ENCODE data around the gene ITPR1.

The ITPR1 gene

DNA sequence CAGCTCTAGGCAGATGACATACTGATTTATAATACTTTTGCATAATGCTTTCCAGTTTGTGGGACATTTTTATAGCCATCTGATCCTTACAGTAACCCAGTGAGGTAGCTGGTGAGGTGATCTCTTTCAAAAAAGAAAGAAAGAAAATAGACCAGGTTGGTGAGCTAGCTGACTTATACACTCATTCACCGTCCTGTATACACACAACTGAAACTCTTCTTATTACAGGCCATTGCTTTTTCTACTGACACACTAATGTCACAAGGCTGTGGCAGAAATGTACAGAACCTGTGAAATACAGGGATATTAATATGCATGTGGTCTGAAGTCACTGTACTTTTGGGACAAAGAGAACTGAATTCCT lies 335.9 kb downstream of the ITPR1 start:
- DNase-seq (ENCODE audit: low read depth) = no peak

DNA sequence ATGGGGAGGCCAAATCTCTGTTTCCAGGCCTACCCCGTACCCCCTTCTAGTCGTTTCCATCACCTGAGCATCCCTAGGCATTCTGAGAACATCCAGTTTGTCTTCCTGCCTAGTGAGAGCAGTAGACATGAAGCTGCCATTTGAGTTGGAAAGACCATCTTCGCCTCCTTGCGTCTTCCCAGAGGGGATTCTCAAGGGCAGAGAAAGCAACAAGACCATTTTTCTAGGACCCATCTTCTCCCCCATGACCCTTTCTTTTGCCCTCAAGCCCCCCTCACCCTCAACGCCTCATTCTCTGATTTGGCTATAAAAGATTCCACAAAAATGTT lies 337.4 kb downstream of the ITPR1 start:
- no peak for DNase-seq (ENCODE audit: low read depth)

DNA sequence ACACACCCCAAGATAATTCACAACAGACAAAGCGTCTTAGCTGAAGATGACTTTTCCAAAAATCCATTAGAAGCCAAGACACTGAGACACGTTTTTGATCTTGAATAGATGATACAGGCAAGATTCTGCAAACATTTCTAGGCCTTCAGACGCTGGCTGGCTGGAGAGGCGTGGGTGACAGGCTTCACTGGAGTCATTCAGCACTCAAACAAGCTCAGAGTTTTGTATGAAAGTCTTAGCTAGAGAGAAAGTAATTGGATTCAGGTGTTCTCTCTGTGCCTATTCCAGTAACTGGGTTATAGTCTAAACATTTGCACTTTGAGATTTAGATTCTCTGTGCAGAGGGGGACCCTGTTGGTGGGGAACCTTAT lies 338.4 kb downstream of the ITPR1 start:
- no peak for DNase-seq (ENCODE audit: low read depth)

DNA sequence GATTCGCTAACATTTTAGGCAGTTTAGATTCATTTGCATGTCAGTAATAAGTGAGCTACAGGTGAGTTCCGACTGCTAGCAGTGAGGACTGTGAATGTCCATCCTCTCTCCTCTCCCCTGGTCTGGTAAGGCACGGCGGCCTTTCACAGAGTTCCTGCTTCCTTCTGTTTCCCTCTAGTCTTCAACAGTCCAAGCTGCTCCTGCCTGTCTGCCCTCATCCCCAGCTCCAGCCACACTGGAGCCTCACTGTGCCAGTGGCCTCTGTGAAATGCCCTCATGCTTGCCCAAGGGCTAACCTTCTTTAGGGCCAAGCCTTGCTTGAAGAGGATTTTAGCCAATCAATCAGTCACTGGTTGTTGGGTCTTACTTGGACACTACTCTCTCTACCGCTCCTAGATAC lies 340.3 kb downstream of the ITPR1 start:
- no peak for DNase-seq (ENCODE audit: low read depth)

DNA sequence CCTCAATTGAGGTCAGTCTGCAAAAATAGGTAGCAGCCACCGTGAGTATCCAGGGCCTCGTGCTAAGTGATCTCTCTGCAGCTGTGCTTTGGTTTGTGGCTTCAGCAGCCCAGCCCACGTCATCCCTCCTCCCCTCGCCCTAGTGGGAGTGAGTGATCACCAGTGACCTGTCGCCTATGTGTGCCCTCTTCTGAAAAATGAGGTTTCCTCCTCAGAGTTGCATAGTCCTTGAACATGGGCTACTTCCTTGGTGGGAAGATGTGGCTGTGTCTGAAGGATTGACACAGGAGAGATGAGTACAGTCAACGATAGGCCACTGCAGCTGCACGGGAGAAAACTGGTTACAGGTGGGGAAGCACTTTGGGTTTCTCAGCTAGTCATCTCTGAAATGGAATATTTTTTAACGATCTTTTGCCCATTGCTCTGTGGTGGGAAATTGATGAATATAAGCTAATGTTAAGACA lies 341.3 kb downstream of the ITPR1 start:
- DNase-seq (ENCODE audit: low read depth) = no peak

DNA sequence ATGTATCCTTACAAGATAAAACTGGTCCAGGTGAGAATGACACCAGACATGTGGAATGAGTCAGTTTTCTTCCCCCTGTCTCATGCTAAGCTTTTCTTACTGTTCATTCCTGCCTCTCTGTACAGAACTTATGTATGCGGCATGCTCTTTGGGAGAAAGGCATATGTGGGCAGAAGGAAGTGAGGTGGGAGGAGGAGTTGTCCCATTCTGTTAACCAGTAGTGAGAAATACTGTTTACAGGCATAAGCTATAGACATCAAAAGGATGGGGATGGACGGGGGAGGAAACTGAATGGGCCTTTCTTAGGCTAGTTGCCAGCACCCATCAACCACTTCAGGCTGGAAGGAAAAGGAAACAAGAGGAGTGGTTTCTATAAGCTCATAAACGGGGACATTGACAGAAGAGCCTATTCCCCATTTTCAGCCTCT lies 342.5 kb downstream of the ITPR1 start:
- DNase-seq (ENCODE audit: low read depth) = no peak

DNA sequence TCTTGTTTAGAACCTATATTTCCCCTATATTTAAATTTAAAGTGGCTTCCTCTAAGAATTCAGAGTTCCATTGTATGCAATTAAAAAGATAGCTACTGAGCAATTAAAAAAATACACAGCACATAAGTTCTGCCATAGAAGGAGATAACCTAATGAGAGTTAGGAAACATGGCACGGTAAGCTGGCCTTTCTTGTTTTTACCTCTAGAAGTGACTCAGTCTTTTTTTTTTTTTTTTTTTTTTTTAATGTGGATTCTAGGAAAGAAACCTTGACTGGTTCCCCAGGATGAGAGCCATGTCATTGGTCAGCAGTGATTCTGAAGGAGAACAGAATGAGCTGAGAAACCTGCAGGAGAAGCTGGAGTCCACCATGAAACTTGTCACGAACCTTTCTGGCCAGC lies 343.4 kb downstream of the ITPR1 start:
- no peak for DNase-seq (ENCODE audit: low read depth)

DNA sequence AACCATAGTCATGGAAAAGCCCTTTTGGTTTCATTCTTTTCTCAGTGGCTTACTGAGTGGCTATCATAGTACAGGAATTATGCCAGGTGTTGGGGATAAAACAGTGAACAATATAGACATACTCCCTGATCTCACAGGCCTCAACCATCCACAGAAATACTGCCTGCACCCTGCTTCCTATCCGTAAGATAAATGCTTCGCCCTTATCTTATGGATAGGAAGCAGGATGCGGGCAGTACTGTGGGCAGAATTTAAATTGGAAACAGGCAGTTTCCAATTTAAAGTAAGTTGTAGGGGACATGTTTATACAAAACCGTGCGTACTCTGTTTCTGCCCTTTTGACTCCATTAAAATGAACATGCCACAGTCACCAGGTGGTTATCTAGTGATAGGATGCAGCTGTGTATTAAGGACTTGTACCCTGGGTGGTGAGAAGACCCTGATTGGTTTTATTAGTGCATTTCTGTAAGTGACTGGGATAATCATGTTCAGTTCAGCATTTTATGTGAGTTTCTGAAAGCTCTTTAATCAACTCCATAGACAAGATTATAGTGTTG lies 344.3 kb downstream of the ITPR1 start:
- DNase-seq (ENCODE audit: low read depth) = no peak

DNA sequence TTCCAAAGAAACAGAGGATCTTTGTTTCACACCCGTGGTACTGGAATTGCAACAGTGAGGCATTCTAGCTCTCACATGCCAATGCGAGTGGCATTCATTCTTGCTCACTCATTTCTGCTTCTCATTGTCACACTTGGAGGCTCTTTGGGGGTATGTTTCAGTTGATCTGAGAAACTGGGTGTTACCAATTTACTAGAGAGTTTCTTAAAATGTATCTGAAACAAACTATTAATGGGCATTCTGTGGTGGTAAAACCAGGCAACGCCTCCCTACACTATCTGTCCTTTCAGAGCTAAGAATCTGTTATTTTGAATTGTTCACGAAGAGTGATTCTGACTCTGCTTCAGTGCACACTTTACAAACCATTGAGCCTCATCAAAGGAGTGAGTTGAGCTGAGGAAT lies 345.5 kb downstream of the ITPR1 start:
- no peak for DNase-seq (ENCODE audit: low read depth)

DNA sequence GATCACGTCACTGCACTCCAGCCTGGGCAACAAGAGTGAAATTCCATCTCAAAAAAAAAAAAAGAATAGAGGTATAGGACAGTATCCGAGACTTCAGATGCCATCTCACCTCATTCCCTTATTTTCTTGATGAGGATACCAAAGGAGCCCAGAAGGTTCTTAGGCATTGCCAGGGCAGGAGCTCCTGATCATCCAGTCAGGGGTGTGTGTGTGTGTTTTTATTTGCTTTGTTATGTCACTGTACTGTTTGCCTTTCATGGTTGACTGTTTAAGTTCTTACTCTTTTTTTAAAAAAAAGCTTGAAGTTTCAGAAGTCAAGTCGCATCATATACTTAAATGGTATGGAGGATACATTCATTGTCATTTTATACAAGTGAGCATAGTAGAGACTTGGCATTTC lies 346.1 kb downstream of the ITPR1 start:
- no peak for DNase-seq (ENCODE audit: low read depth)

DNA sequence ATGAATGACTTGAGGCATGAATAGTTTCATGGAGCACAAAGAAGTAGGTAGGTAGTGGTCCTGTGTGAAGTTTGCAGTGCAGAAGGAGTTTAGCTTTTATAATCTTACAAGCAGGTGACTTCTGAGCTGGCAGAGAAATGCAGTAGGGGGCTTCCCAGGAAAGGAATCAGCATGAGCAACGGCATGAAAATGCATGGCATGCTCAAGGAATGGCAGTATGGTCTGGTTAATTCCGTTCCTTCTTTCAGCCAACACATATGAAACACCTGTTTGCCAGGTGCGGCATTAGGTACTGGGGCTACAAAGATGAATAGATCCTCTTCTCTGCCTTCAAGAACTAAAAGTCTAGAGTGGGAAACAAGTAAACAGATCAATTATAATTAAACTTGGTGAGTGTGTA lies 348.1 kb downstream of the ITPR1 start:
- no peak for DNase-seq (ENCODE audit: low read depth)

DNA sequence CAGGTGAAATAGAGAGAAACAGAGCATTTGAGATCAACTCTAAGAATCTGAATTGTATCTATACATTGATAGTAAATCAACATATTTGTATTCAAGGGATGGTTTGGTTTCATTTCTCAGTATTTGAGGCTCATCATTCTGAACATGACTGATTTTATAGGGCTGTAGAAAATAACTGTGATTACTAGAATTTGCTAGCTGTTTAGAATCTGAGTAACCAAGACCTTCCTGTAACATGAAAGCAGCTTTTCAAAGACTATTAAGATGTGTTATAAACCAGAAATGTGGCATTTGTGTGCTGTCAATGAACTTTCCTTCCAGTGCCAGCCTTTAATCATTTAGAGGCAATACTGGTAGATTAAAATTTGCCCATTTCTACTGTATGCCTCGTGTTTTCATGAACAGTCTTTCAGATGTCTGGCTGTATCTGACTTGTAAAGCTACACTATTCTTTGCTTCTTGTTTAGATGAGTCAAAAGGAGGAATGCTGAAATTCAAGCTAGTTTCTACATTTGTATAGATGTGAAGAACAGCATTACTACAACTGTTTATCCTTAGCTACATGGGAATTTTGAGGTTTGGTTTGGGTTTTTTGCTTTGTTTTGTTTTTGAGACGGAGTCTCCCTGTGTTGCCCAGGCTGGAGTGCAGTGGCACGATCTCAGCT lies 348.8 kb downstream of the ITPR1 start:
- no peak for DNase-seq (ENCODE audit: low read depth)

DNA sequence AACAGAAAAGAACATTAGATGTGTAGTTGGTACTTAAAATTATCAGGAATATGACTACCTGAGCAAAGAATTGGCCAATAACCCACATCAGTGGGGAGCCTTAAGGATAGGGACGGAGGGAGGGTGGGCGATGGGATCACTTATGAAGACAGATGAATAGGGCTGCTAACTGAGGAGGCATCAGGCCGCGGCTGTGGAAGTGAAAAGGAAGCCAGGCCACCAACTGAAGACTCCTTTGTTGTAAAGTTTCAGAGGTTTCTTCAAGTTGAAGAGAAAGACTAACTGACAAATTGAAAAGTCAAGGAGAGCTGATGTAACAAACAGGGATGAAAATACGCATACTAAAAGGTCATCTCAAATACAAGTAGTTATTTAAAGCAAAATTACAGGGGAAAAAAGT lies 350.5 kb downstream of the ITPR1 start:
- no peak for DNase-seq (ENCODE audit: low read depth)

DNA sequence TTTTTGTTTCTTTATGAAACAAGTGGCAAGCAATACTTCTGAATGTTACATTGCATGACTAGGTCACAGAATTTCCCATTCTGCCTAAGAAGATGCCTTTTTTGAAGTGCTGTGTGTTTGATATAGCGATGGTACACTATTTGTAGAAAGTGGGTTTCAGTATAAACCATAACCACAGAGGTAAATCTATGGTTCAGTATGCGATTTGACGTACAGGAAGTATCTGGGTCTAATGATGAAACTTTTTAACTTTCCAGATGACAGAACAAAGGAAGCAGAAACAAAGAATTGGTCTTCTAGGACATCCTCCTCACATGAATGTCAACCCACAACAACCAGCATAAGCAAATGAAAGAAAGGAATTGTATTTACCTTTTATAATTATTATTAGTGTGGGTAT lies 352.7 kb downstream of the ITPR1 start:
- no peak for DNase-seq (ENCODE audit: low read depth)

DNA sequence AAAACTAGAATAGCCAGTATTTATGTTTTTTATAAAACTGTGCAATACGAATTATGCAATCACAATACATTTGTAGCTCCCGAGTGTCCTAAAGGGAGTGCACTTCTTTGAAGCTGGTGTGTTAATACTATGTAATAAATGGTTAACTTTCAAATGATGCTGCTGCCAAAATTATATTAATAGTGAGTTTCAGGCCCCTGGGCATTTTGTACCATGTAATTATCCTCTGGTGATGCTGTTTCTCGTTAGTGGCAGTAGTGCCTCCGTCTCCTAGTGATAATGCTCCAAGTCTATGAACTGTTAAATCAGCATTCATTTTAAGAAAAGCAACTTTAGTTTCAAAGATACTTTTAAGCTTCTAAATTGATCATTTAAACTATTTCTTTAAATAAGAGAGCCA lies 353.4 kb downstream of the ITPR1 start:
- DNase-seq (ENCODE audit: low read depth) = no peak

DNA sequence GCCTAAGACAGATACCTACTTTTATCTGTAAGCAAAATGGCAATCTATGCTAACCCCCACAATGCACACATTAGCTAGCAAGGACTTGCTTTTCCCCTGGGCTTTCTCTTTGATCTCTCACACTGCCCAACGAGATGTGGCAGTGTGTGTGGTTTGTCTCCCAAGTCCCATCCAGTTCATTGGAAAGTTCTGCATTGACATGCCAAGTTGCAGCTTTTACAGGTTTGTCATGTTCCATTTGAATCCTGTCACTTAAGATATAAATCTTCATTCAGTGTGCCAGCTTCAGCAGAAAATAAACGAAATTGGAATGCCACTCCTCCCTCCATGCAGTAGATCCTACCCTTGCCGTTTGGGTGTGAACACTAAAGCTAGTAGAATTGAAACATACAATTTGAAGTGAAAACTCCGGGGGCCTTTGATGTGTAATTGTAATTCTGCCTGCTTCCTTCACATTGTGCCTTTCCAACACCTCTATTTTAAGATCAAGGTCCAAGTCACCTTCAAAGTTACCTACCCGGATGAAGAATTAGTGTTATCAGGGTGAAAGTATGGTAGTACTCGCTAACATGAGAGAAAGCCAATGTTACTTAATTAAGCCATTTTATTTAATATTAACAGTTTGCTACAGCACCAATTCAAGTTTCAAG lies 355.2 kb downstream of the ITPR1 start:
- DNase-seq (ENCODE audit: low read depth) = no peak

DNA sequence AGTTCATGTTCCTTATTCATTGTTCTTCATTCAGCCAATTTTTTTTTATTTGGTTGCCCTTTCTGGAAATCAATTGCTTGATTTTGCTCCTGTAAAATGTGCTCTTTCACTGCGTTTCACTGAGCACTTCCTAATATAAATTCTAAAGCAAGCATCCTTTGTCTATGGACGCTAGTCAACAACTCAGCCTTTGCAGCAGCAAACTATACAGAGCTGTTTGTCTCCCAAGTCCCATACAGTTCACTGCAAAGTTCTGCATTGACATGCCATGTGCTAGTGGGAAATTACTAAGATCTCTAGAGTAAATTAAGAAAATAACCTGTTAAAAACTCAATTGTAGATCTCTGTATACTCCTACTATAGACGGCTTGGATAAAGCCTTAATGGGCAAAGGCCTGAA lies 356.0 kb downstream of the ITPR1 start:
- DNase-seq (ENCODE audit: low read depth) = no peak

DNA sequence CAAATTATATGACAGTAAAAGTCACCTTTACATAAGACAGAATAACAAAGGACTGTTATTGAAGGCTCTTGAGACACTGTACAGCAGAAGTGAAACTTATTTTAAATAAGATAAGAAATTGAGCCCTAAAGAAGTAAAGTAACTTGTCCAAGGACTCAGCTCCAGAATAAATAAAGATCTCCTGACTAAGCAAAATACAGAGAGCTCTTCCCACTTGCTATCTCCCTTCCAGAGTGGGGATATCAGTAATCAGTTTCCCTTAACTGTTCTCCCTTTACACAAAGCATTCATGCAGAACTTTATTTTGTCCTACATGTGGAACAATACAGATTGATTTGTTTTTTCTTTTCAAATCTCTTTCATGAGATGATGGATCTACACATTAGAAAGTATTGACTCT lies 356.6 kb downstream of the ITPR1 start:
- DNase-seq (ENCODE audit: low read depth) = no peak

DNA sequence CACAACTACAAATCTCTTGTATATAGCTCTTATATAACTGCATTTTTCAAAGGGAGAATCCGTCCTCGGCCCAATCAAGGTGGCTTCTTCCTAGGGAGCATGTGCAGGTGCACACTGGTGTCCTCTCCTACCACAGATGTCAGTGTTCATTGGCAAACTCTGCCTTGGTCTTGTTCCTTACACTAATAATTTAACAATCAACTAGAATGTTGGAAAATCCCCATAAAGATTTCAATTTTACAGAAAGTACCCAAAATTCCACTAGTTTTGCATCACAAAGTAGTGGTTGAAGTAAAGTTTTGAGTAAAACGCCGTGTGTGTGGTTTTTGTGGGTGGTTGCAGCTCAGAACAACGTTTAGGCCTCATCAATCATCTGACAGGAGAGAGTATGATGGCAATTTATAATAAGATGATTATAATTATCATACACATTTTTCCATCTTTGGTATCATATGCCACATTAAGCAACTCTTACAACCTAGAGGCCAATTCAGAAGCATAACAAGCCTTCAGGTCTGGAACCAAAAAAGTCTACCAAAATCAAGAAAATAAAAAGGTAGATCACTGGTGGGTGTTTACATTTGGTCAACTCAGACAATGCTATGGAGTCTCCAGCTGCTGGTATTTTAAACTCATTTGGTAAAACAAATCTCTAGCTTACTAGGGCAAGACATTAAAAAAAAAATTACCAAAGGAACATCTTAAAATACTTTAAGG lies 357.2 kb downstream of the ITPR1 start:
- DNase-seq (ENCODE audit: low read depth) = no peak

DNA sequence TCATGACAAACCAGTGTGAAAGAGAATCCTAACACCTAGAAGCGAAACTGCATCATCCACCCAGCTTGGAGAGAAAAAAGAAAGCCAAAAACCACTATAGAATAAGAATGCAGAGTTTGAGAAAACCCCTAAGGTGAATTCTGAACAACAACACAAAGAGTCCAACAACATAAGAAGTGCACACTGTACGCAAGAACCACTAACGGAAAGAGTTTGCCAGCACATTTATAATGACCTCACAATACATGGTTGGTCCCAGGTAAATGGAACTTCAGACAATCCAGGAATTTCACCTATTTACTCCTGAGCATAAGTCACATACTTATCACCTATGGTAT lies 357.7 kb downstream of the ITPR1 start:
- DNase-seq (ENCODE audit: low read depth) = no peak

DNA sequence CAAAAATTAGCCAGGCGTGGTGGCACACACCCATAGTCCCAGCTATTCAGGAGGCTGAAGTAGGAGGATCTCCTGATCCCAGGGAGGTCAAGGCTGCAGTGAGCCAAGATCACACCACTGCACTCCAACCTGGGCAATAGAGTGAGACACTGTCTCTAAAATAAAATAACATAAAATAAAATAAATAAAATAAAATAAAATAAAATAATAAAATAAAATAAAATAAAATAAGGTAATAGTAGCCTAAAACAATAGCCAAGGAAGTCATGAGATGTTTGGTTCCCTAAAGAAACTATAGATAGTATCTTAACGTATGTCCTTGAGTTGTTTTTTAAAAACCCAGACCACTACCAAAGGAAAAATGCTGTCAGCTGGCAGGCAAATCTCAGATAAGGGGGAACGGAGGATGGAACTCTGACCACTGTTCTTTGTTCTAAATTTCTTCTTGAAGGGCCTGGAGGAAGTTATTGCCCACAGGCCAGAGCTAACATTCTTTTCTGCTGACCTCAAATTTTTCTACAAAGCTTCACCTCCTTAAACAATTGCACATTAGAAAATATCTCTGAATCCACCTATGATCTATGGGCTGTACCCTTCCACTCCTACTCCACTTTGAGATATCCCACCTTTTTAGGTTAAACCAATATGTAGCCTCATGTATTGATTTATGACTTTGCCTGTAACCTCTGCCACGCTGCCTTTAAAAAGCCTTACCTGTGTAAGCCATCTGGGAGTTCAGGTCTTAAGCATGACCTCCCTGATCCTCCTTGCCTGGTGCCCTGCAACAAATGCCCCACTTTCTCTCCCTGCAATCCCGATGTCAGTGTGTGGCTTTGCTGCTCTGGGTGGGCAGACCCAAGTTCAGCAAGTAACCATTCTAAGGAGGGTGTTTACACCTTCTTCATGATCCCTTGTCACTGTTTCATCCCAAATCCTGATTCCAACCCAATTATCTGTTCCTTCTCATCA lies 359.9 kb downstream of the ITPR1 start:
- DNase-seq (ENCODE audit: low read depth) = no peak

DNA sequence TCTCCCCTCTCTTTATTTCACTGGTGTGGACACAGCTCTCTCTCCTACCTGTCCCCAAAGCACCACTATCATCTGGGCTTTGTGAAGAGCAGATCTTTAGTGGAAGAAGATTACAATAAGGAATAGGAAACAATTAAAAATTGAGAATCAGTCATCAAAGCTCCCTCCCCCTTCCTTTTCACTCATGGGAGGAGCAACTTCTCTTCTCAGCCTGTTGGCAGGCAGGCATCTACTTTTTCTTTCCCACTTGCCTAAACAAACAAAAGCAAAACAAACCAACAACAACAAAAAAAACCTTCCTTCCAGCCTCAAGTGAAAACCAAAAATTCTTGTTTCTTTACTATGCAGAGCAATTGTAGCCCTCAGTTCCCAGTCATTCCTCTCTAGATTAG lies 360.6 kb downstream of the ITPR1 start:
- DNase-seq (ENCODE audit: low read depth) = no peak

Data from GM04503 (cell line).